ENCODE results near the gene STAMBP.

STAMBP gene

DNA sequence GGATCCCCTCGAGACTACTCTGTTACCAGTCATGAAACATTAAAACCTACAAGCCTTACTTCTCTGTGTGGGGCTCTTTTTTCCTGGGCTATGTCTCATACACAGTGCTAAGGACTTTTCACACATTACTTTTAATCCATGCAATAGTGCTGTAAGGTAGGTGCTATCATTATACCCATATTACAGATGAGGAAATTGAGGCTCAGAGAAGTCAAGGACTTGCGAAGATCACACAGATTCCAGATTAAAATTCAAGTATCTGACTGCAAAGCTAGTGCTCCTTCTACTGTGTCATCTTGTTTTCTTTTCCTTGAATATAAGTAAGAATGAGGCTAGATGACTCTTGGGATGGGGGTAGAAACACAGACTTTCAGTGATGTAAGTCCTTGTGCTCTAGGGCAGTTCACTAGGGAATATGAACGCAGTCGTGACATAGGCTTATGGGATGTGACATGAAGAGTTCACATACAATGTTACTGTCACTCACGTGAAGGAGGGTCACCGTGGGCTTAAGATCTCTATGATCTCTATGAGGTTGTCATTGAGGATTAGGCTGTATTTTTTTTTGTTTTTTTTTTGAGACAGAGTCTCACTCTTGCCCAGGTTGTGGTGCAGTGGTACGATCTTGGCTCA is 91.0 kb downstream of the STAMBP start:
- no peak overlapping the region for H3K4me2 ChIP-seq (ENCODE audit: low read length)

DNA sequence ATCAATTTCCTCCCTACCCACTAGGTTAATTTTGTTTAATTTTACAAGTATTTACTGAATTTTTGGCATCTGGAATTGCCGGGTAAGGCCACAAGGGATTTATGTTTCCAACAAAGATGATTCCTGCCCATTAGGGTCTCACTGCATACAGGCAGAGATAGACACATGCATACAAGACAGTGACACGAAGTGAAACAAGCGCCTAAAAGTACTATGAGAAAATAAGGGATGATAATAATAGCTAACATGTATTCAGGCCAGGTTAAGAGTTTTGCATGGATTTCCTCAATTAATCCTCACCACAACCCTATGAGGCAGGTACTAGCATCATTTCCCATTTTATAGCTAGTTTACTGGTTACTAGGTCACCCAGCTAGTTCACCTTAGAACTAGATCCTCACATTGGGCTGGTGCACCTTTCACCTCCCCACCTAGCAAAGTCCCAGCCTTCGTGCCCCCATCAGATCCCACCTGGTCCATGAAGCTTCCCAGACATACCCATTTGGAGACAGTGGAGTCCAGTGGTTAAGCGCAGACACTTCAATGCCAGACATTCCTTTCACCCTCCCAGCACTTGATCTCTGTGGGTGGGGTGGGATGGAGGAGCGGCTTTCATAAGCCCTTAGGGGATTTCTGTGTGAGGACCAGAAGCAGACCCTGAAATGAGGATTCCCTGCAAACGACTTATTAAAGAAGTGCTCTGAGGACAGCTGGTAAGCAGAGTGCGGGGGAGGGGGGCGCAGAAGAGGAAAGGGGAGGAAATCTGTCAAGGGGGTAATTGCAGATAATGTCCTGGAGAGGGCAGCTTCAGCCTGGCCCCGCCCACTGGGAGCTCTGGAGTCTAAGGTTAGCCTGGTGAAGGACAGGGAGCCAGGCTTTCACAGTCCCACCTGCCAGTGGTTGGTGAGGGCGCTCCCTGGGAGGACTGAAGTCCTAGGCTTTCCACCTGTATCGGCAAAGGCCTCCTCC is 92.1 kb downstream of the STAMBP start:
- no peak overlapping the region for H3K27ac ChIP-seq (ENCODE audit: low read depth, low read length)
- no peak overlapping the region; the same call in 1 of the 2 replicates for H3K4me2 ChIP-seq (ENCODE audit: low read length)
- H3K79me2 ChIP-seq (ENCODE audit: control insufficient read depth, low read length), result no peaks in the 10 kb centered on the region
- H3F3A ChIP-seq (ENCODE audit: control insufficient read depth, insufficient read depth), result peaks cover 15% of the 10 kb centered on the region; the same call in 1 of the 2 replicates
- H3K27me3 ChIP-seq (ENCODE audit: control insufficient read depth, low read length), result no peaks in the 10 kb centered on the region
- no peaks in the 10 kb centered on the region for H3K9me2 ChIP-seq (replicated peaks; ENCODE audit: control insufficient read depth, low read length)
- H4K20me1 ChIP-seq (ENCODE audit: control insufficient read depth, insufficient read depth, low read depth, low read length), result no peaks in the 10 kb centered on the region
- H3K4me1 ChIP-seq (ENCODE audit: control insufficient read depth, low read length), result peaks cover 43% of the 10 kb centered on the region
- peaks cover 2% of the 10 kb centered on the region for H3K9me3 ChIP-seq (ENCODE audit: control insufficient read depth, insufficient read depth, low read length)
- no peak for TF ChIP-seq EZH2phosphoT487 (IDR thresholded peaks at IDR 0.05; ENCODE audit: borderline replicate concordance, low read length)
- TF ChIP-seq, protein P1, sequence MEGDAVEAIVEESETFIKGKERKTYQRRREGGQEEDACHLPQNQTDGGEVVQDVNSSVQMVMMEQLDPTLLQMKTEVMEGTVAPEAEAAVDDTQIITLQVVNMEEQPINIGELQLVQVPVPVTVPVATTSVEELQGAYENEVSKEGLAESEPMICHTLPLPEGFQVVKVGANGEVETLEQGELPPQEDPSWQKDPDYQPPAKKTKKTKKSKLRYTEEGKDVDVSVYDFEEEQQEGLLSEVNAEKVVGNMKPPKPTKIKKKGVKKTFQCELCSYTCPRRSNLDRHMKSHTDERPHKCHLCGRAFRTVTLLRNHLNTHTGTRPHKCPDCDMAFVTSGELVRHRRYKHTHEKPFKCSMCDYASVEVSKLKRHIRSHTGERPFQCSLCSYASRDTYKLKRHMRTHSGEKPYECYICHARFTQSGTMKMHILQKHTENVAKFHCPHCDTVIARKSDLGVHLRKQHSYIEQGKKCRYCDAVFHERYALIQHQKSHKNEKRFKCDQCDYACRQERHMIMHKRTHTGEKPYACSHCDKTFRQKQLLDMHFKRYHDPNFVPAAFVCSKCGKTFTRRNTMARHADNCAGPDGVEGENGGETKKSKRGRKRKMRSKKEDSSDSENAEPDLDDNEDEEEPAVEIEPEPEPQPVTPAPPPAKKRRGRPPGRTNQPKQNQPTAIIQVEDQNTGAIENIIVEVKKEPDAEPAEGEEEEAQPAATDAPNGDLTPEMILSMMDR (IDR thresholded peaks at IDR 0.05; ENCODE audit: low read depth, low read length, poor library complexity, severe bottlenecking), result peak; percentile 54
- no peak overlapping the region for H3K4me3 ChIP-seq (ENCODE audit: low read length)
- H3K36me3 ChIP-seq (ENCODE audit: control insufficient read depth, low read length), result peaks cover 1% of the 10 kb centered on the region

More for the DNA sequence above, 91.0 kb downstream of the STAMBP start:
- no peaks in the 10 kb centered on the region for H4K20me1 ChIP-seq (ENCODE audit: control insufficient read depth, insufficient read depth, low read depth, low read length)
- no peaks in the 10 kb centered on the region for H3K9me2 ChIP-seq (replicated peaks; ENCODE audit: control insufficient read depth, low read length)
- H3K36me3 ChIP-seq (ENCODE audit: control insufficient read depth, low read length), result no peaks in the 10 kb centered on the region
- H3K27ac ChIP-seq (ENCODE audit: low read depth, low read length), result no peak overlapping the region
- peaks cover 13% of the 10 kb centered on the region; the same call in 1 of the 2 replicates for H3F3A ChIP-seq (ENCODE audit: control insufficient read depth, insufficient read depth)
- H3K9me3 ChIP-seq (ENCODE audit: control insufficient read depth, insufficient read depth, low read length), result no peaks in the 10 kb centered on the region
- H3K4me3 ChIP-seq (ENCODE audit: low read length), result no peak overlapping the region
- no peak for TF ChIP-seq EZH2phosphoT487 (IDR thresholded peaks at IDR 0.05; ENCODE audit: borderline replicate concordance, low read length)
- TF ChIP-seq, protein P1 (IDR thresholded peaks at IDR 0.05; ENCODE audit: low read depth, low read length, poor library complexity, severe bottlenecking), result no peak
- peaks cover 32% of the 10 kb centered on the region for H3K4me1 ChIP-seq (ENCODE audit: control insufficient read depth, low read length)
- no peaks in the 10 kb centered on the region for H3K27me3 ChIP-seq (ENCODE audit: control insufficient read depth, low read length)
- no peaks in the 10 kb centered on the region for H3K79me2 ChIP-seq (ENCODE audit: control insufficient read depth, low read length)

DNA sequence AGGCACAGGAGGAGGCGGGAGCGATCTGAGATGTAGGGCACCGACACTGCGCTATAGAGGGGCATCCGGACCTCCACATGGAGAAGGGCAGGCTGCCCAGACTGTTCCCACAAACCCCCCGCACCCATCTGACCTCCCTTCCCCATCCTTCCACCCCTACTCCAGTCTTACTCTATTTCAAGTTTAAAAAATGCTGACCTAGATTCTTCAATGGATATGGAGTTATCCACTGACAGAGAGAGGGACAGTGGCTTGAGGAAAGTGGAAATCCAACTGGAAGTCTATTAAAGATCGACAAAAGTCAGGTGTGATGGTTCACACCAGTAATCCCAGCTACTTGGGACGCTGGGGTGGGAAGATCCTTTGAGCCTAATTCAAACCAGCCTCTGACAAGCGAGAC is 92.8 kb downstream of the STAMBP start:
- Histone ChIP-seq H3K27me3 (ENCODE audit: control insufficient read depth, low read length) (no peaks in the 10 kb centered on the region), H3F3A (ENCODE audit: control insufficient read depth, insufficient read depth) (peaks cover 21% of the 10 kb centered on the region), H4K20me1 (ENCODE audit: control insufficient read depth, insufficient read depth, low read depth, low read length) (no peaks in the 10 kb centered on the region), H3K36me3 (ENCODE audit: control insufficient read depth, low read length) (peaks cover 4% of the 10 kb centered on the region), H3K4me2 (ENCODE audit: low read length) (no peak overlapping the region), H3K79me2 (ENCODE audit: control insufficient read depth, low read length) (no peaks in the 10 kb centered on the region), H3K4me1 (ENCODE audit: control insufficient read depth, low read length) (peaks cover 48% of the 10 kb centered on the region), H3K27ac (ENCODE audit: low read depth, low read length) (no peak overlapping the region), H3K9me2 (replicated peaks; ENCODE audit: control insufficient read depth, low read length) (no peaks in the 10 kb centered on the region), H3K9me3 (ENCODE audit: control insufficient read depth, insufficient read depth, low read length) (peaks cover 4% of the 10 kb centered on the region), H3K4me3 (ENCODE audit: low read length) (no peak overlapping the region)
- TF ChIP-seq EZH2phosphoT487 (IDR thresholded peaks at IDR 0.05; ENCODE audit: borderline replicate concordance, low read length), result no peak
- TF ChIP-seq, protein P1 (IDR thresholded peaks at IDR 0.05; ENCODE audit: low read depth, low read length, poor library complexity, severe bottlenecking), result no peak

Measured in DOHH2 (cell line).